ENCODE data around the gene CSH2. TPM values are rescaled to one million over a fixed set of nuclear protein-coding genes. Genes with fewer than 3 reads are reported as not detected.

The CSH2 gene
- total RNA-seq, 2 experiments from 2014 or later = not detected

GRCh38 chr17:63833741-63834373, 39.6 kb downstream of the CSH2 start:
- H3K9me3 Mint-ChIP-seq (ENCODE audit: low read depth) = no peaks in the 10 kb centered on the region
- no peak overlapping the region for H3K4me3 Mint-ChIP-seq
- DNase-seq = no peak
- no peak for ATAC-seq
- H3K27me3 Mint-ChIP-seq = no peaks in the 10 kb centered on the region
- peaks cover 62% of the 10 kb centered on the region for H3K36me3 Mint-ChIP-seq
- H3K27ac Mint-ChIP-seq = no peak overlapping the region
- CTCF ChIA-PET = interaction anchor here (0.7 to 4.3 kb wide), 12 partner anchors 6 to 408 kb away, joined by 3 to 28 read pairs (median 5); partner anchors contain the start of genes CCDC47, DDX42 and SMARCD2
- peaks cover 45% of the 10 kb centered on the region for H3K4me1 Mint-ChIP-seq

- DNase-seq (no peak), ATAC-seq (no peak)
- Mint-ChIP-seq H3K36me3 (peaks cover 64% of the 10 kb centered on the region), H3K9me3 (ENCODE audit: low read depth) (no peaks in the 10 kb centered on the region), H3K27ac (no peak overlapping the region), H3K4me3 (no peak overlapping the region), H3K27me3 (no peaks in the 10 kb centered on the region), H3K4me1 (peaks cover 49% of the 10 kb centered on the region)
- CTCF ChIA-PET = interaction anchor here (0.9 to 4.3 kb wide), 5 partner anchors 7 to 137 kb away, joined by 3 to 28 read pairs (median 9); partner anchors contain the start of genes CCDC47, DDX42 and SMARCD2
Observed at GRCh38 chr17:63833026-63833740, 40.3 kb downstream of the CSH2 start.

- H3K9me3 Mint-ChIP-seq (ENCODE audit: low read depth) = no peaks in the 10 kb centered on the region
- no peak for ATAC-seq
- CTCF ChIA-PET = interaction anchor here (0.8 to 4.3 kb wide), 5 partner anchors 8 to 136 kb away, joined by 3 to 28 read pairs (median 3); partner anchors contain the start of gene SMARCD2
- peak overlapping the region; percentile 83 for H3K27ac Mint-ChIP-seq
- H3K36me3 Mint-ChIP-seq = peaks cover 67% of the 10 kb centered on the region
- H3K4me3 Mint-ChIP-seq = no peak overlapping the region
- peaks cover 52% of the 10 kb centered on the region for H3K4me1 Mint-ChIP-seq
- DNase-seq = no peak
- no peaks in the 10 kb centered on the region for H3K27me3 Mint-ChIP-seq
Observed at GRCh38 chr17:63832455-63832854, 41.0 kb downstream of the CSH2 start.

- DNase-seq = no peak
- no peak for ATAC-seq
- peak overlapping the region; percentile 83 for H3K27ac Mint-ChIP-seq
- peaks cover 65% of the 10 kb centered on the region for H3K36me3 Mint-ChIP-seq
- H3K4me1 Mint-ChIP-seq = peaks cover 52% of the 10 kb centered on the region
- H3K27me3 Mint-ChIP-seq = no peaks in the 10 kb centered on the region
- H3K4me3 Mint-ChIP-seq = no peak overlapping the region
- H3K9me3 Mint-ChIP-seq (ENCODE audit: low read depth) = no peaks in the 10 kb centered on the region
- CTCF ChIA-PET = interaction anchor here (0.8 to 4.3 kb wide), 5 partner anchors 8 to 134 kb away, joined by 3 to 28 read pairs (median 3); partner anchors contain the start of gene SMARCD2
Observed at GRCh38 chr17:63832014-63832413, 41.5 kb downstream of the CSH2 start.

- Mint-ChIP-seq H3K27me3 (no peaks in the 10 kb centered on the region), H3K36me3 (peaks cover 63% of the 10 kb centered on the region), H3K4me1 (peaks cover 56% of the 10 kb centered on the region), H3K4me3 (no peak overlapping the region), H3K27ac (peak overlapping the region; percentile 83), H3K9me3 (ENCODE audit: low read depth) (no peaks in the 10 kb centered on the region)
- no peak for ATAC-seq
- CTCF ChIA-PET = interaction anchor here (0.8 to 4.3 kb wide), 5 partner anchors 9 to 134 kb away, joined by 3 to 28 read pairs (median 3); partner anchors contain the start of gene SMARCD2
- DNase-seq = no peak
Observed at GRCh38 chr17:63831505-63831904, 42.0 kb downstream of the CSH2 start.

GRCh38 chr17:63830904-63831491, 42.5 kb downstream of the CSH2 start:
- H3K36me3 Mint-ChIP-seq = peaks cover 60% of the 10 kb centered on the region

GRCh38 chr17:63830278-63830677, 43.2 kb downstream of the CSH2 start:
- peaks cover 62% of the 10 kb centered on the region for H3K36me3 Mint-ChIP-seq
- CTCF ChIA-PET = interaction anchor here (0.8 to 4.3 kb wide), 3 partner anchors 10 to 132 kb away, joined by 3 to 28 read pairs (median 7); partner anchors contain the start of gene SMARCD2
- ATAC-seq = no peak
- H3K4me1 Mint-ChIP-seq = peaks cover 64% of the 10 kb centered on the region
- H3K27me3 Mint-ChIP-seq = no peaks in the 10 kb centered on the region
- DNase-seq = no peak
- no peak overlapping the region for H3K4me3 Mint-ChIP-seq
- no peak overlapping the region for H3K27ac Mint-ChIP-seq
- H3K9me3 Mint-ChIP-seq (ENCODE audit: low read depth) = no peaks in the 10 kb centered on the region

More at GRCh38 chr17:63830904-63831491, 42.5 kb downstream of the CSH2 start:
- DNase-seq = no peak
- CTCF ChIA-PET = interaction anchor here (0.8 to 4.3 kb wide), 5 partner anchors 9 to 133 kb away, joined by 3 to 28 read pairs (median 3); partner anchors contain the start of gene SMARCD2
- no peaks in the 10 kb centered on the region for H3K9me3 Mint-ChIP-seq (ENCODE audit: low read depth)
- no peak for ATAC-seq
- H3K4me3 Mint-ChIP-seq = no peak overlapping the region
- H3K4me1 Mint-ChIP-seq = peaks cover 61% of the 10 kb centered on the region
- no peaks in the 10 kb centered on the region for H3K27me3 Mint-ChIP-seq
- H3K27ac Mint-ChIP-seq = peak overlapping the region; percentile 83

- CTCF ChIA-PET = interaction anchor here (1.1 to 2.2 kb wide), 5 partner anchors 8 to 131 kb away, joined by 5 to 10 read pairs (median 7); partner anchors contain the start of genes CCDC47 and DDX42
- peaks cover 70% of the 10 kb centered on the region for H3K4me1 Mint-ChIP-seq
Observed at GRCh38 chr17:63828936-63829335, 44.5 kb downstream of the CSH2 start.

GRCh38 chr17:63827801-63828221, 45.7 kb downstream of the CSH2 start:
- DNase-seq (no peak), ATAC-seq (no peak)
- peaks cover 70% of the 10 kb centered on the region for H3K36me3 Mint-ChIP-seq
- H3K4me3 Mint-ChIP-seq = peak overlapping the region; percentile 99
- H3K27me3 Mint-ChIP-seq = no peaks in the 10 kb centered on the region
- peaks cover 79% of the 10 kb centered on the region for H3K4me1 Mint-ChIP-seq
- H3K9me3 Mint-ChIP-seq (ENCODE audit: low read depth) = no peaks in the 10 kb centered on the region
- peak overlapping the region; percentile 97 for H3K27ac Mint-ChIP-seq
- CTCF ChIA-PET = interaction anchor here (0.8 to 2.1 kb wide), 11 partner anchors 9 to 402 kb away, joined by 3 to 10 read pairs (median 5); partner anchors contain the start of genes CCDC47 and DDX42

More at GRCh38 chr17:63828936-63829335, 44.5 kb downstream of the CSH2 start:
- ATAC-seq (no peak), DNase-seq (no peak)
- Mint-ChIP-seq H3K27ac (no peak overlapping the region), H3K9me3 (ENCODE audit: low read depth) (no peaks in the 10 kb centered on the region), H3K4me3 (peak overlapping the region; percentile 99), H3K36me3 (peaks cover 70% of the 10 kb centered on the region), H3K27me3 (no peaks in the 10 kb centered on the region)

GRCh38 chr17:63827002-63827800, 46.3 kb downstream of the CSH2 start, which contains the start of the genes FTSJ3 and PSMC5:
FTSJ3 (minus strand) TSS chr17:63827663; CDS start chr17:63826902, 761 bp downstream.
PSMC5 (plus strand) TSS chr17:63827431; CDS start chr17:63827491, 60 bp downstream.
- Mint-ChIP-seq H3K9me3 (ENCODE audit: low read depth) (no peaks in the 10 kb centered on the region), H3K27ac (peak within 1 kb of the TSS; percentile 97), H3K4me1 (peaks cover 79% of the 10 kb centered on the region), H3K4me3 (peak within 1 kb of the TSS; percentile 99), H3K27me3 (no peaks in the 10 kb centered on the region), H3K36me3 (peaks cover 71% of the 10 kb centered on the region)
- CTCF ChIA-PET = interaction anchor here (1.0 to 2.1 kb wide), 9 partner anchors 9 to 401 kb away, joined by 3 to 10 read pairs (median 5); partner anchors contain the start of genes CCDC47 and DDX42
- DNase-seq (peak; percentile 97), ATAC-seq (peak; percentile 91)

GRCh38 chr17:63826468-63827001, 46.9 kb downstream of the CSH2 start:
- no peaks in the 10 kb centered on the region for H3K27me3 Mint-ChIP-seq
- H3K4me3 Mint-ChIP-seq = peak overlapping the region; percentile 99
- peak overlapping the region; percentile 97 for H3K27ac Mint-ChIP-seq
- H3K9me3 Mint-ChIP-seq (ENCODE audit: low read depth) = no peaks in the 10 kb centered on the region
- CTCF ChIA-PET = interaction anchor here (0.8 to 2.1 kb wide), 6 partner anchors 9 to 52 kb away, joined by 3 to 10 read pairs (median 5); partner anchors contain the start of genes CCDC47 and DDX42
- peaks cover 71% of the 10 kb centered on the region for H3K36me3 Mint-ChIP-seq
- peaks cover 77% of the 10 kb centered on the region for H3K4me1 Mint-ChIP-seq
- no peak for DNase-seq
- peak; percentile 5 for ATAC-seq

- CTCF ChIA-PET = interaction anchor here (0.9 to 2.0 kb wide), 4 partner anchors 11 to 213 kb away, joined by 3 to 7 read pairs (median 4); no protein-coding TSS in a partner anchor
- no peaks in the 10 kb centered on the region for H3K27me3 Mint-ChIP-seq
- peak overlapping the region; percentile 3 for H3K27ac Mint-ChIP-seq
- no peak for DNase-seq
- H3K4me1 Mint-ChIP-seq = peaks cover 57% of the 10 kb centered on the region
- peaks cover 68% of the 10 kb centered on the region for H3K36me3 Mint-ChIP-seq
- ATAC-seq = no peak
- H3K9me3 Mint-ChIP-seq (ENCODE audit: low read depth) = no peaks in the 10 kb centered on the region
- H3K4me3 Mint-ChIP-seq = no peak overlapping the region
Observed at GRCh38 chr17:63824362-63824761, 49.1 kb downstream of the CSH2 start.
